ENCODE results near the gene ACTN4.

Gene ACTN4

DNA sequence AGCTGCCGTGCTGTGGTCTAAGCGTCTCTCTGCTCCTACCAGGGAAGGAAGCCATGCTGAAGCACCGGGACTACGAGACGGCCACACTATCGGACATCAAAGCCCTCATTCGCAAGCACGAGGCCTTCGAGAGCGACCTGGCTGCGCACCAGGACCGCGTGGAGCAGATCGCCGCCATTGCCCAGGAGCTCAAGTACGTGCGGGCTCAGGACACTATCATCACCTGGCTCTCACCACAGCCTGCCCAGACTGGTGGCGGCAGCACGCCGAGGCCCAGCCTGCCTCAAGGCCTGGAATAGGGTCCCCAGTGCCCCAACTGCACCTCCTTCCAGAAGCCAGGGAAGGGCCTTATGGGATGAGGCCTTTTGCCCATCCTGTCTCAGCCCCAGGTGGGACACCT, 74.0 kb downstream of the ACTN4 start:
- in situ Hi-C loops (cut with HindIII; ENCODE audit: low sequenced_read_pairs) = no loop called here
- DNase-seq (ENCODE audit: low read depth, low spot score) = no peak
- no peak overlapping the region for H3K4me3 ChIP-seq (ENCODE audit: low read depth, low read length)
- TF ChIP-seq, protein P1, sequence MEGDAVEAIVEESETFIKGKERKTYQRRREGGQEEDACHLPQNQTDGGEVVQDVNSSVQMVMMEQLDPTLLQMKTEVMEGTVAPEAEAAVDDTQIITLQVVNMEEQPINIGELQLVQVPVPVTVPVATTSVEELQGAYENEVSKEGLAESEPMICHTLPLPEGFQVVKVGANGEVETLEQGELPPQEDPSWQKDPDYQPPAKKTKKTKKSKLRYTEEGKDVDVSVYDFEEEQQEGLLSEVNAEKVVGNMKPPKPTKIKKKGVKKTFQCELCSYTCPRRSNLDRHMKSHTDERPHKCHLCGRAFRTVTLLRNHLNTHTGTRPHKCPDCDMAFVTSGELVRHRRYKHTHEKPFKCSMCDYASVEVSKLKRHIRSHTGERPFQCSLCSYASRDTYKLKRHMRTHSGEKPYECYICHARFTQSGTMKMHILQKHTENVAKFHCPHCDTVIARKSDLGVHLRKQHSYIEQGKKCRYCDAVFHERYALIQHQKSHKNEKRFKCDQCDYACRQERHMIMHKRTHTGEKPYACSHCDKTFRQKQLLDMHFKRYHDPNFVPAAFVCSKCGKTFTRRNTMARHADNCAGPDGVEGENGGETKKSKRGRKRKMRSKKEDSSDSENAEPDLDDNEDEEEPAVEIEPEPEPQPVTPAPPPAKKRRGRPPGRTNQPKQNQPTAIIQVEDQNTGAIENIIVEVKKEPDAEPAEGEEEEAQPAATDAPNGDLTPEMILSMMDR (IDR thresholded peaks at IDR 0.05; ENCODE audit: low read depth, low read length) = no peak

DNA sequence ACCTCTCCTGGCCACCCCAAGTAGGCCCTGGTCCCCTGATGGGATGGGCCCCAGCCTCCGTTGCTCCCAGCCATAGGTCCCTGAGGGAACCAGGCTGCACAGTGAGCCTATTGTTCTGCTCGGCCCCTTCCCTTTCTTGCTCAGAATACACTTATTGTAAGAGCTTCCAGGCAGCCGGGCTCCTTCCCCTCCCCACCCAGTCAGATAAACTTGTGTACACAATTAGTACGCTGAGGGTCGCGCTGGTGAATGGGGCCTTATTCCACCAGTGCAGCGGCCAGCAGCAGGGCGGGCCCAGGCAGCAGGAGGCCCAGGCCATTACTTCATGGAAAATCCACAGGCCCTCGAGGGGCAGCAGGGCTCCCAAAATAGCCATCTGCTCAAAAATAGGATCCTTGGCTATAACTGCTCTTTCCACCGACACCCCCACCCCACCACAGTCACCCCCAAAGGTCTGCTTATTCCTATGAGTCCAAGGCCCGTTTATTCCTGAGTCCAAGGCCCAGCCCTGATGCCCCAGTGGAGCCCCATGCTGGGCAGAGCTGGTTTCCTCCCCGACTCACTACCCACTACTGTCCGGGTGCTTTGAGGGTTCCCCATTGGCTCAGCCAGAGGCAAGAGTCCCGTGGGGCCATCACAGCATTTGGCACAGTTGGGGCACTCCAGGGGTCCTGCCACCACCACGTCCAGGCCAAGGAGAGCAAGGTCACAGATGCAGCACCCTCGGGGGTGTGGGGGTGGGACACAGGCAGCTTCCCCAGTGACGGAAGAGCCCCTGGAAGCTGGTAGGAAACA, 74.7 kb downstream of the ACTN4 start:
- DNase-seq (ENCODE audit: low read depth, low spot score) = no peak
- in situ Hi-C loops (cut with HindIII; ENCODE audit: low sequenced_read_pairs) = no loop called here

DNA sequence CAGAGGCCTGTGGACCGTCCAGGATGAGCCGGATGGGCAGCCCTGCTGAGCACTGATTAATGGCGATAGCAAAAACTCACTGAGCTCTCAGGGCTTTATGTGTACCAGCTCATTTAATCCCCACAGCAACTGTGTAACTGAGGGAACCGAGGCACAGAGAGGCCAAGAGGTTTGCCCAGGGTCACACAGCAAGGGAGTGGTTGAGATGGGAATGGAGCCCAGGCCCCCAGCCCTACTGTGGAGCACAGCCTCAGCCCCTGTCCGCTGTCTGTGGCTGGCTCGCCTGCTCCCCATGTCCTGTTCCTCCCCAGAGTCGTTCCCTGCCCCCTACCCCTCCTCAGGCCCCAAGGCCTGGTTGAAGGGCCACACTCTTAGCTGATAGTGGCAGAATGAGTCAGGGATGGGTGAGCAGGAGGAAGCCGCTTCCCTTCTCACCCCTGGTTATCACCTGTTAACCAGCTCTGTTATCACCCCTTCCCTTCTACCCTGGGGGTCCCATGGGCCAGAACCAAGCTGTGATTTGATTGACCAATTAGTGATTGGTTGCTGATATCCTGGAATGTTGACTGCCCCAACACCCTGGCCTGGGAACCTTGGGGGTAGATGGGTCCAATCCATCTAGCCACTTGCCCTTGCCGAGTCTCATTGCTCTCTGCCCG, 75.6 kb downstream of the ACTN4 start:
- DNase-seq (ENCODE audit: low read depth, low spot score) = no peak
- no peak overlapping the region for H3K4me3 ChIP-seq (ENCODE audit: low read depth, low read length)
- in situ Hi-C loops (cut with HindIII; ENCODE audit: low sequenced_read_pairs) = no loop called here
- TF ChIP-seq, protein P1 (IDR thresholded peaks at IDR 0.05; ENCODE audit: low read depth, low read length) = no peak

More for the DNA sequence above, 74.7 kb downstream of the ACTN4 start:
- TF ChIP-seq, protein P1 (IDR thresholded peaks at IDR 0.05; ENCODE audit: low read depth, low read length) = no peak
- no peak overlapping the region for H3K4me3 ChIP-seq (ENCODE audit: low read depth, low read length)

DNA sequence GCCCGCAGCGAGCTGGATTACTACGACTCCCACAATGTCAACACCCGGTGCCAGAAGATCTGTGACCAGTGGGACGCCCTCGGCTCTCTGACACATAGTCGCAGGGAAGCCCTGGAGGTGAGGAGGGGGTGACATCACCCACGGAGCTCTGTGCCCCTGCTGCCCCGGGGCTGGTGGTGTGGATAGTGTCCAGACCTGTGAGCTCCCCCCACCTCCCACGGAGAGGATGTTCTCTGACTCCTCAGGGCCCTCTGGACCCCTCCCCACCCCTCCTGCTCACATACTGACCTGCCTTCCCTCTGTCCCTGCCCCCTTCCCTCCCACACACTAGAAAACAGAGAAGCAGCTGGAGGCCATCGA, 76.1 kb downstream of the ACTN4 start:
- in situ Hi-C loops (cut with HindIII; ENCODE audit: low sequenced_read_pairs) = no loop called here
- no peak for DNase-seq (ENCODE audit: low read depth, low spot score)
- H3K4me3 ChIP-seq (ENCODE audit: low read depth, low read length) = no peak overlapping the region
- TF ChIP-seq, protein P1 (IDR thresholded peaks at IDR 0.05; ENCODE audit: low read depth, low read length) = no peak

DNA sequence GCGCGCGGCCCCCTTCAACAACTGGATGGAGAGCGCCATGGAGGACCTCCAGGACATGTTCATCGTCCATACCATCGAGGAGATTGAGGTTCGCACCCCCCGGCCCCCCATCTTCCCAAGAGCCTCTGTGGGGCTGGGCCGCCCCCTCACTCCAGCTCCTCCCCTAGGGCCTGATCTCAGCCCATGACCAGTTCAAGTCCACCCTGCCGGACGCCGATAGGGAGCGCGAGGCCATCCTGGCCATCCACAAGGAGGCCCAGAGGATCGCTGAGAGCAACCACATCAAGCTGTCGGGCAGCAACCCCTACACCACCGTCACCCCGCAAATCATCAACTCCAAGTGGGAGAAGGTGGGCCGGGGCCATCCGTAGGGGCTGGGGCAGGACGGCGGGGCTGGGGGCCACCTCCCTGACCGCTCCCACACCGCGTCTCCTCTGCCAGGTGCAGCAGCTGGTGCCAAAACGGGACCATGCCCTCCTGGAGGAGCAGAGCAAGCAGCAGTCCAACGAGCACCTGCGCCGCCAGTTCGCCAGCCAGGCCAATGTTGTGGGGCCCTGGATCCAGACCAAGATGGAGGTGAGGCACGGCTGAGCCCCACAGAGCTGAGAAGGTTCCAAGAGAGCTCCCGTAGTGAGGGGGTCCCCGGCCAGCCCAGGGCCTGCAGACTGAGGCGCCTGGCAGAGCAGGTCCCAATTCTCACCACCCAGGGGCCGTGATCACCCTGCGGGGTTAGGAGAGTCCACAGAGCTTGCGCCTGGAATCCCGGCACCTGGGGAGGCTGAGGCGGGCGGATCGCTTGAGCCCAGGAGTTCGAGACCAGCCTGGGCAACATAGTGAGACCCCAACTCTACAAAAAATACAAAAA, 76.8 kb downstream of the ACTN4 start:
- H3K4me3 ChIP-seq (ENCODE audit: low read depth, low read length) = no peak overlapping the region
- DNase-seq (ENCODE audit: low read depth, low spot score) = no peak
- in situ Hi-C loops (cut with HindIII; ENCODE audit: low sequenced_read_pairs) = no loop called here
- TF ChIP-seq, protein P1 (IDR thresholded peaks at IDR 0.05; ENCODE audit: low read depth, low read length) = no peak

DNA sequence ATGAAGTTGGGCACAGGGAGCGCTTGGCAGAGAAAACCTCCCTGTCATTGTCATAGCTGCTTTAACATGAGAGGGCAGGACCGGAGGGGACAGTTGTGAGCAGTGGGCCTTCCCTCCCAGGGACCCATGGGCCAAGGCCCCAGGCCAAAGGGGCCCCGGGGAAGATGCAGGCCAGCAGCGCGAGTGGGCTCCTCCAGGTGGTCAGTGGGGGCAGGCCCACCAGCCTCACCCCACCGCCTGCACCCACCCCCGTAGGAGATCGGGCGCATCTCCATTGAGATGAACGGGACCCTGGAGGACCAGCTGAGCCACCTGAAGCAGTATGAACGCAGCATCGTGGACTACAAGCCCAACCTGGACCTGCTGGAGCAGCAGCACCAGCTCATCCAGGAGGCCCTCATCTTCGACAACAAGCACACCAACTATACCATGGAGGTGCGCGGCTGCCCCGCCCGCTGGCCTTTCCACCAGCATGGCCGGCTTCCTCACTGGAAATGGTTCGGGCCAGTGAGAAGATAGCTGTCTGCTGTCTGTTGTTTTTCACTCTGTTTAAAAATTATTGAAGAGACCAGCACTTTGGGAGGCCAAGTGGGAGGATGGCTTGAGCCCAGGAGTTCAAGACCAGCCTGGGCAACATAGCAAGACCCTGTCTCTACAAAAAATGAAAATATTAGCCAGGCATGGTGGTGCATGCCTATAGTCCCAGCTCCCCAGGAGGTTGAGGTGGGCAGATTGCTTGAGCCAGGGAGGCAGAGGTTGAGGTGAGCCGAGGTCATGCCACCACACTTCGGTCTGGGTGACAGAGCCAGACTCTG, 78.2 kb downstream of the ACTN4 start:
- in situ Hi-C loops (cut with HindIII; ENCODE audit: low sequenced_read_pairs) = no loop called here
- H3K4me3 ChIP-seq (ENCODE audit: low read depth, low read length) = no peak overlapping the region
- TF ChIP-seq, protein P1 (IDR thresholded peaks at IDR 0.05; ENCODE audit: low read depth, low read length) = no peak
- no peak for DNase-seq (ENCODE audit: low read depth, low spot score)

All from astrocyte of the spinal cord (primary cell).